HepG2 (cell line): ENCODE results near the gene LILRB3. TPM values are rescaled to one million over a fixed set of nuclear protein-coding genes. Genes with fewer than 3 reads are reported as not detected.

Experiments
- ATAC-seq: fragments of 200-7000 bp; cut with Tn5 transposase; 3 replicates; pipeline ENCODE4 v1.9.1; 2020; ENCODE audit warnings: mild to moderate bottlenecking, moderate library complexity
- BruUV-seq: library from RNA; stranded (reverse); fragments of 400-500 nt; replicated peaks from 2 replicates; lab custom pipeline; 2021; lab: Mats Ljungman, UMichigan
- CTCF ChIA-PET: fragments of 300-600 bp; formaldehyde crosslinking; extraction: SDS; loops from one replicate; lab custom pipeline; 2021; ENCODE audit warnings: low total read pairs, inconsistent platforms, low intra/inter-chr PET ratio; lab: Yijun Ruan, JAX
- POLR2A ChIA-PET: fragments of 350-600 bp; sonication (Branson Sonifier 250); formaldehyde crosslinking; loops from one replicate; lab custom pipeline; 2020; ENCODE audit warnings: antibody characterized with exemption, inconsistent platforms; lab: Yijun Ruan, JAX
- DNase-seq: peaks from one replicate; pipeline ENCODE4 v3.0.0-alpha.2; 2015; ENCODE audit warnings: low spot score
- FAIRE-seq: peaks from 3 replicates; lab custom pipeline; 2011; peaks lifted over from hg19 to GRCh38; lab: Jason Lieb, UNC
- H2AFZ ChIP-seq: one replicate; pipeline ENCODE4 v1.6.1; 2011; ENCODE audit warnings: low read length, inconsistent platforms
- H3K27ac ChIP-seq: fragments of 300-600 bp; 3 replicates; pipeline ENCODE4 v1.8.0; 2011; ENCODE audit warnings: mixed run types, mild to moderate bottlenecking, mixed read lengths, low read length, inconsistent platforms; ENCODE audit not compliant: insufficient read depth; ENCODE audit errors: extremely low read length
- H3K27me3 ChIP-seq, 2 experiments: fragments of 200-600 bp in 1 of 2; 2 replicates in 1 of 2; 3 replicates in 1 of 2; pipeline versions ENCODE4 v1.6.0 to v1.8.0; 2011; ENCODE audit warnings: low read length in 2 of 2, mild to moderate bottlenecking in 2 of 2, moderate library complexity in 2 of 2, inconsistent platforms in 1 of 2; ENCODE audit not compliant: insufficient read depth in 2 of 2, control insufficient read depth in 1 of 2
- H3K36me3 ChIP-seq, 2 experiments: fragments of 200-600 bp in 1 of 2; replicated peaks in 1 of 2; 2 replicates in 1 of 2; 3 replicates in 1 of 2; pipeline versions ENCODE4 v1.5.1 to v1.8.0; 2011; ENCODE audit warnings: low read length in 2 of 2, inconsistent platforms in 1 of 2; ENCODE audit not compliant: insufficient read depth in 2 of 2, control insufficient read depth in 1 of 2
- H3K4me1 ChIP-seq: 2 replicates; pipeline ENCODE4 v1.5.1; 2012; ENCODE audit warnings: low read length, inconsistent platforms; ENCODE audit not compliant: insufficient read depth
- H3K4me2 ChIP-seq: 2 replicates; pipeline ENCODE4 v1.6.0; 2011; ENCODE audit warnings: low read depth, low read length, inconsistent platforms
- H3K4me3 ChIP-seq, 3 experiments: fragments of 200-600 bp in 1 of 3; sonication (generic), shearing (Covaris generic) in 1 of 3; replicated peaks in 1 of 3; 2 replicates each; pipeline ENCODE4 v1.5.1; 2011 to 2016; ENCODE audit warnings: low read length in 3 of 3, inconsistent platforms in 2 of 3, low read depth in 2 of 3, mild to moderate bottlenecking in 2 of 3, control low read depth in 1 of 3, mixed read lengths in 1 of 3; ENCODE audit not compliant: insufficient read depth in 1 of 3
- H3K79me2 ChIP-seq: one replicate; pipeline ENCODE4 v1.6.1; 2011; ENCODE audit warnings: low read length, inconsistent platforms; ENCODE audit not compliant: insufficient read depth
- H3K9ac ChIP-seq: 2 replicates; pipeline ENCODE4 v1.6.0; 2011; ENCODE audit warnings: mild to moderate bottlenecking, low read depth, low read length, inconsistent platforms; ENCODE audit not compliant: insufficient read depth
- H3K9me3 ChIP-seq: 2 replicates; pipeline ENCODE4 v1.5.1; 2012; ENCODE audit warnings: mild to moderate bottlenecking, low read length
- H4K20me1 ChIP-seq: 2 replicates; pipeline ENCODE4 v1.6.0; 2011; ENCODE audit warnings: inconsistent platforms, mild to moderate bottlenecking, low read length, moderate library complexity; ENCODE audit not compliant: insufficient read depth
- AKAP8 ChIP-seq: sonication (generic); formaldehyde crosslinking; IDR thresholded peaks from 2 replicates; pipeline ENCODE4 v1.5.1; 2020; ENCODE audit warnings: mild to moderate bottlenecking, missing genetic modification reagents
- E2F5 ChIP-seq: sonication (generic); formaldehyde crosslinking; conservative IDR thresholded peaks from 2 replicates; pipeline ENCODE4 v1.4.0; 2020; ENCODE audit warnings: missing genetic modification reagents
- ETV6 ChIP-seq: sonication (generic); formaldehyde crosslinking; conservative IDR thresholded peaks from 2 replicates; pipeline ENCODE4 v1.4.0; 2020; ENCODE audit warnings: missing genetic modification reagents
- FOXA3 ChIP-seq: IDR thresholded peaks from 2 replicates; pipeline ENCODE4 v1.6.1; 2016; ENCODE audit warnings: missing genetic modification reagents, missing compliant biosample characterization
- HDAC6 ChIP-seq: fragments of 200-600 bp; sonication (generic); IDR thresholded peaks from 2 replicates; pipeline ENCODE4 v1.7.0; 2017; ENCODE audit warnings: mild to moderate bottlenecking, antibody characterized with exemption, low read length, low read depth
- LBX2 ChIP-seq: sonication (generic); formaldehyde crosslinking; IDR thresholded peaks from 2 replicates; pipeline ENCODE4 v1.5.0; 2020; ENCODE audit warnings: missing genetic modification reagents, mild to moderate bottlenecking, borderline replicate concordance
- MATR3 ChIP-seq: sonication (generic); formaldehyde crosslinking; IDR thresholded peaks from 2 replicates; pipeline ENCODE4 v1.4.0; 2020; ENCODE audit warnings: missing genetic modification reagents
- PAF1 ChIP-seq: IDR thresholded peaks from 2 replicates; pipeline ENCODE4 v1.6.1; 2016; ENCODE audit warnings: missing genetic modification reagents, missing compliant biosample characterization
- RBFOX2 ChIP-seq: fragments of 200-400 bp; formaldehyde crosslinking; IDR thresholded peaks from 2 replicates; pipeline ENCODE4 v1.6.1; 2017; ENCODE audit warnings: low read depth, mild to moderate bottlenecking, low read length
- ZBTB21 ChIP-seq: sonication (generic); formaldehyde crosslinking; IDR thresholded peaks from 2 replicates; pipeline ENCODE4 v1.4.0; 2020; ENCODE audit warnings: missing genetic modification reagents
- ZFP36L2 ChIP-seq: sonication (generic); formaldehyde crosslinking; IDR thresholded peaks from 2 replicates; pipeline ENCODE4 v1.4.0; 2020; ENCODE audit warnings: missing genetic modification reagents
- ZFYVE20 ChIP-seq: sonication (generic); formaldehyde crosslinking; IDR thresholded peaks from 2 replicates; pipeline ENCODE4 v1.8.0; 2023; ENCODE audit warnings: low read depth, mild to moderate bottlenecking, moderate library complexity, missing genetic modification reagents, borderline replicate concordance
- ZUFSP ChIP-seq: sonication (generic); formaldehyde crosslinking; IDR thresholded peaks from 2 replicates; pipeline ENCODE4 v1.9.0; 2021; ENCODE audit warnings: missing genetic modification reagents, mild to moderate bottlenecking, borderline replicate concordance
- WGBS: methylation state at CpG from one replicate; pipeline ENCODE4 v1.1.6; 2017; ENCODE audit warnings: low lambda C conversion rate; 5-methylcytosine and 5-hydroxymethylcytosine counted together
- in situ Hi-C: cut with HindIII; loops from 2 replicates; pipeline ENCODE4 v1.10.0; 2017; ENCODE audit warnings: low pct_unique_long_range_greater_than_20kb; ENCODE audit not compliant: extremely low pct_ligation_motif_present
- intact Hi-C: fragments of 100-400 bp; cut with micrococcal nuclease; formaldehyde crosslinking; loops from one replicate; pipeline ENCODE4 v1.10.0; 2022; ENCODE audit not compliant: unreplicated experiment
- polyA plus RNA-seq, 8 experiments: library from polyadenylated mRNA; depleted of rRNA in 3 of 8; stranded (reverse) in 7 of 8; unstranded in 1 of 8; fragments of >200 nt; fragmentation: Illumina TruSeq in 4 of 8; extraction: Trizol in 4 of 8; gene quantifications; 2 replicates each; pipeline versions ENCODE4 v1.2.1 to v1.2.3, GENCODE V29; 2011 to 2016; ENCODE audit warnings: low read depth in 4 of 8, missing spikeins in 1 of 8, mixed read lengths in 1 of 8; ENCODE audit not compliant: insufficient read depth in 1 of 8
- total RNA-seq, 5 experiments: library from RNA; depleted of rRNA; stranded (reverse); fragments of >200 nt; fragmentation: Illumina TruSeq; extraction: Trizol; gene quantifications; 2 replicates each; pipeline ENCODE4 v1.2.3, GENCODE V29; 2016; ENCODE audit warnings: low read depth in 1 of 5

LILRB3 gene
- total and polyA plus RNA-seq, 2 of the 13 experiments (the other 11 are each of a cell fraction or from before 2014, with no cell fraction given): 0.22 TPM; not detected in 1

- BruUV-seq: no TSS peak
- no peak overlapping the region for H3K4me2 ChIP-seq
- in situ Hi-C loops: no loop called here
- H3K27me3 ChIP-seq: peaks cover 10 to 64% of the 10 kb centered on the region in 2 experiments
- DNase-seq (no peak), FAIRE-seq (no peak)
- no peaks in the 10 kb centered on the region for H4K20me1 ChIP-seq
- CTCF ChIA-PET: no interaction called here
- no peak overlapping the region for H2AFZ ChIP-seq
- no peaks in the 10 kb centered on the region for H3K79me2 ChIP-seq
- H3K9me3 ChIP-seq: no peaks in the 10 kb centered on the region
- H3K4me3 ChIP-seq: no peak overlapping the region
- TF ChIP-seq AKAP8 (CRISPR knock-in tag) (no peak), FOXA3 (CRISPR knock-in tag) (no peak), PAF1 (CRISPR knock-in tag) (no peak), ZBTB21 (no peak), ETV6 (no peak), MATR3 (CRISPR knock-in tag) (no peak)
- TF ChIP-seq, all 625 proteins: peak for 0
- no peak overlapping the region for H3K27ac ChIP-seq
- intact Hi-C loops: no loop called here
- ATAC-seq: no peak
- 15% methylated on average over 5 of the region's 9 CpGs for WGBS
- H3K36me3 ChIP-seq: no peaks in the 10 kb centered on the region
- H3K9ac ChIP-seq: no peak overlapping the region
- POLR2A ChIA-PET: no interaction called here
- no peaks in the 10 kb centered on the region for H3K4me1 ChIP-seq
Measured at GRCh38 chr19:54252243-54252642, 29.4 kb upstream of the LILRB3 start.

DNA sequence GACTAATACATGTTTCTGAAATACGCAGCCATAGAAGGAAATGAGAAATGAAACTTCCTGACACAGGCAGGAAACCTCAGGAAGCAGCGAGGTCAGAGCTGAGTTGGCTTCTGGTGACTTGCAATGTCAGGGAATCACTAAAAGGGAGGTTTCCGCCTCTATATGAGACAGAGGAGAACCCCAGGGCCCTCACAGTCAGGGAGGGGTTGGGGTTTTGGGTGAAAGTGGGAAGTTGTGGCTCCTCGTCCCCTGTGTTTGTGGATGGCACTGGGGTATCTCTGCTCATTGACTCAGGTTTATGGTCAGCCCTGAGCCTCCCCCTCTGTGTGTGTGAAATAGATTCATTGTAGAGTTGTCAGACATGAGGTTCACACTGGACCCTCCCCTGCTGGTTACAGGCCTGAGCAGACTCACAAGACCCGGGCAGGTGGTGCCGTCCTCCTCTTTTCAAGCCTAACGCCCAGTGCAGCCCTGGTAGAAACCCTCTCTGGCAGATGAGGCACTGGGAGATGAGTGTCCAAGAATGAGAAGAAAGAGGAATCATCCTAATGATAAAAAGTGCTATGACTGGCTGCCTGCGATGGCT lies 25.3 kb upstream of the LILRB3 start:
- TF ChIP-seq E2F5 (CRISPR knock-in tag) (no peak), ZUFSP (CRISPR knock-in tag) (no peak), HDAC6 (no peak), ZFYVE20 (CRISPR knock-in tag) (no peak), ZFP36L2 (CRISPR knock-in tag) (no peak), RBFOX2 (no peak), LBX2 (CRISPR knock-in tag) (no peak)
- TF ChIP-seq, all 625 proteins: peak for 0
- Histone ChIP-seq H3K27me3 (peaks cover 7 to 37% of the 10 kb centered on the region in 2 experiments), H3K4me3 (no peak overlapping the region), H3K36me3 (no peaks in the 10 kb centered on the region), H3K4me2 (no peak overlapping the region), H3K9ac (no peak overlapping the region), H2AFZ (no peak overlapping the region), H3K9me3 (no peaks in the 10 kb centered on the region), H3K4me1 (no peaks in the 10 kb centered on the region), H4K20me1 (no peaks in the 10 kb centered on the region), H3K79me2 (no peaks in the 10 kb centered on the region), H3K27ac (no peak overlapping the region)
- intact Hi-C loops: no loop called here
- DNase-seq (no peak), ATAC-seq (no peak), FAIRE-seq (no peak)
- in situ Hi-C loops: no loop called here
- CTCF ChIA-PET: no interaction called here
- BruUV-seq: no TSS peak
- WGBS: 60% methylated on average over 8 of the region's 8 CpGs
- POLR2A ChIA-PET: no interaction called here
